ENCODE data around the gene NELFCD.

DNA sequence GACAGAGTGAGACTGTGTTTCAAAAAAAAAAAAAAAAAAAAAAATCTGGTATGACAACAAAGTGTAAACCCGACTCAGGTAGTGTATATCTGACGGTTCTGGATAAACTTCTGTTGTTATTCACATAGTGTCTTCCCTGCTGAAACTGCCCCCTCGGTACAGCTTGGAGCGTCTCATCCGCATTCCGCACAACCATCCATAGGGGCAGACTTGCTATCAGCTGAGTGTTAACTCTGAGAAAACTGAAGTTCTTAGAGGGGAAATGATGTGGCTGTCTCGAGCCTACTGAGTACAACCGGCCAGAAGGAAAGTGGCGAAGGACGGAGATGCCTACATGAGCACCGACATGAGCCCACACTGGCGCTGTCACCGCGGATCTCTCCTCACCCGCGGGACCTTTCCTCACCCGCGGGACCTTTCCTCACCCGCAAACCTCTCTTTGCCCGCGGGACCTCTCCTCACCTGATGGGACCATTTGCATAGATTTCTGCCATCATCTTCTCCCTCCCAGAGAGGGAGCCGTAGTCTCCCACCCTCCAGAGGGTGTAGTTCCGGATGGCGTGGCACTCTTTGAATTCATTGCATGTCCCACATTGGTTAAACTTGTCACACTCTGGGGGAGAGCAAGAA, 16.2 kb downstream of the NELFCD start:
- TF ChIP-seq EZH2 (optimal IDR thresholded peaks at IDR 0.05; ENCODE audit: low read depth, low read length) (no peak), CTCF (IDR thresholded peaks at IDR 0.05; ENCODE audit: low read length) (no peak), EZH2phosphoT487 (IDR thresholded peaks at IDR 0.05; ENCODE audit: low read length) (no peak)
